ENCODE results near the gene DKKL1.

Gene DKKL1

GRCh38 chr19:49340865-49341718, 22.6 kb upstream of the DKKL1 start:
- H3K36me3 ChIP-seq = peaks cover 51% of the 10 kb centered on the region
- no peak overlapping the region for H3K27ac ChIP-seq
- no peaks in the 10 kb centered on the region for H3K27me3 ChIP-seq
- no peak overlapping the region for H3K4me3 ChIP-seq (ENCODE audit: low read depth in 1 of 2, low read length in 1 of 2)
- peaks cover 14 to 19% of the 10 kb centered on the region in 2 experiments for H3K4me1 ChIP-seq (ENCODE audit: control insufficient read depth in 1 of 2, insufficient read depth in 1 of 2, low read depth in 1 of 2, low read length in 1 of 2)
- no peaks in the 10 kb centered on the region for H3K9me3 ChIP-seq
- no peak for TF ChIP-seq CTCF (IDR thresholded peaks at IDR 0.05)

GRCh38 chr19:49342291-49342721, 21.4 kb upstream of the DKKL1 start:
- H3K36me3 ChIP-seq = peaks cover 44% of the 10 kb centered on the region
- TF ChIP-seq CTCF (IDR thresholded peaks at IDR 0.05) = no peak

GRCh38 chr19:49343123-49343522, 20.6 kb upstream of the DKKL1 start:
- TF ChIP-seq CTCF (IDR thresholded peaks at IDR 0.05) = no peak
- Histone ChIP-seq H3K27ac (no peak overlapping the region), H3K4me3 (ENCODE audit: low read depth in 1 of 2, low read length in 1 of 2) (no peak overlapping the region), H3K4me1 (ENCODE audit: control insufficient read depth in 1 of 2, insufficient read depth in 1 of 2, low read depth in 1 of 2, low read length in 1 of 2) (peaks cover 0 to 3% of the 10 kb centered on the region in 2 experiments), H3K36me3 (peaks cover 36% of the 10 kb centered on the region), H3K27me3 (no peaks in the 10 kb centered on the region), H3K9me3 (no peaks in the 10 kb centered on the region)

More at GRCh38 chr19:49342291-49342721, 21.4 kb upstream of the DKKL1 start:
- Histone ChIP-seq H3K27me3 (no peaks in the 10 kb centered on the region), H3K4me1 (ENCODE audit: control insufficient read depth in 1 of 2, insufficient read depth in 1 of 2, low read depth in 1 of 2, low read length in 1 of 2) (peaks cover 1 to 7% of the 10 kb centered on the region in 2 experiments), H3K9me3 (no peaks in the 10 kb centered on the region), H3K4me3 (ENCODE audit: low read depth in 1 of 2, low read length in 1 of 2) (no peak overlapping the region), H3K27ac (no peak overlapping the region)

GRCh38 chr19:49344505-49345423, 18.9 kb upstream of the DKKL1 start:
- Histone ChIP-seq H3K36me3 (peaks cover 20% of the 10 kb centered on the region), H3K4me3 (ENCODE audit: low read depth in 1 of 2, low read length in 1 of 2) (no peak overlapping the region), H3K27me3 (no peaks in the 10 kb centered on the region), H3K4me1 (ENCODE audit: control insufficient read depth in 1 of 2, insufficient read depth in 1 of 2, low read depth in 1 of 2, low read length in 1 of 2) (no peaks in the 10 kb centered on the region), H3K9me3 (no peaks in the 10 kb centered on the region), H3K27ac (no peak overlapping the region)
- no peak for TF ChIP-seq CTCF (IDR thresholded peaks at IDR 0.05)

GRCh38 chr19:49347191-49347590, 16.5 kb upstream of the DKKL1 start:
- no peaks in the 10 kb centered on the region for H3K36me3 ChIP-seq
- H3K9me3 ChIP-seq = no peaks in the 10 kb centered on the region
- no peak for TF ChIP-seq CTCF (IDR thresholded peaks at IDR 0.05)
- H3K27me3 ChIP-seq = peaks cover 10% of the 10 kb centered on the region
- H3K4me1 ChIP-seq (ENCODE audit: control insufficient read depth in 1 of 2, insufficient read depth in 1 of 2, low read depth in 1 of 2, low read length in 1 of 2) = no peaks in the 10 kb centered on the region
- H3K27ac ChIP-seq = no peak overlapping the region
- H3K4me3 ChIP-seq (ENCODE audit: low read depth in 1 of 2, low read length in 1 of 2) = no peak overlapping the region
